ENCODE measurements around the gene ADGRG6.

GRCh38 chr6:142302421-142303175, 791 bp downstream of the ADGRG6 start:
- TF ChIP-seq ELF4 (IDR thresholded peaks at IDR 0.05), result no peak
- TF ChIP-seq SP1 (IDR thresholded peaks at IDR 0.05), result no peak
- no peak for TF ChIP-seq SUZ12 (IDR thresholded peaks at IDR 0.05)
- TF ChIP-seq BHLHE40 (IDR thresholded peaks at IDR 0.05; ENCODE audit: borderline replicate concordance), result no peak
- TF ChIP-seq TARDBP (IDR thresholded peaks at IDR 0.05), result no peak
- TF ChIP-seq HDGF (IDR thresholded peaks at IDR 0.05; ENCODE audit: borderline replicate concordance), result no peak
- TF ChIP-seq FOXM1 (IDR thresholded peaks at IDR 0.05; ENCODE audit: borderline replicate concordance), result no peak
- TF ChIP-seq L3MBTL2 (conservative IDR thresholded peaks at IDR 0.05), result 0 out of 2 replicates have a peak, but pooled peaks have one; percentile 9
- no peak for TF ChIP-seq LEF1 (IDR thresholded peaks at IDR 0.05; ENCODE audit: borderline replicate concordance)
- no peak for TF ChIP-seq ARNT (IDR thresholded peaks at IDR 0.05)

All from HEK293T (cell line).